ENCODE results near the gene SERPINE3.

The SERPINE3 gene

GRCh38 chr13:51339354-51339753 lies at the start of gene SERPINE3:
SERPINE3 (plus strand) TSS chr13:51339691; CDS start chr13:51341092, 1,401 bp downstream.
- DNase-seq, result no peak

- no peak for DNase-seq
These were observed 48.1 kb upstream of the SERPINE3 start for GRCh38 chr13:51291341-51291740.

- DNase-seq, result no peak
These were observed 47.4 kb upstream of the SERPINE3 start for GRCh38 chr13:51292000-51292565.

DNA sequence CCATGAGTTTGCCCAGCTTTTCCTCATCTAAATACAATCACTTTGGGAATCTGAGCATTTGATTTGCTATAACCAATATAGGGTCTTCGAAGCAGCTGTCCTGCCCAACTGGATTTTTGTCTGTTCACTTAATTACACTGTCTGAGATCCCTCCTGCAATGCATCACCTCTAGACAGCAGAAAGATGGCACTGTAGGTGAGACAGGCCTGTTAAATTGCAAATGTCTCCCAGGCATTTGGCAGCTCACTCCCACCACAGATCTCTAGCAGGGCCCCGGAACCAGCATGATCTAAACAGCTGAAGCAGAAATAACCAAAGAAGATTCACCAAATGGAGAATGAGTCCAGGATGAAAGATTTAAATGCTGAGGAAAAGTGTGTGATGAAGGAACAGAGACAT lies 41.9 kb upstream of the SERPINE3 start:
- DNase-seq, result no peak

- no peak for DNase-seq
These were observed 40.7 kb upstream of the SERPINE3 start for GRCh38 chr13:51298812-51299211.

DNA sequence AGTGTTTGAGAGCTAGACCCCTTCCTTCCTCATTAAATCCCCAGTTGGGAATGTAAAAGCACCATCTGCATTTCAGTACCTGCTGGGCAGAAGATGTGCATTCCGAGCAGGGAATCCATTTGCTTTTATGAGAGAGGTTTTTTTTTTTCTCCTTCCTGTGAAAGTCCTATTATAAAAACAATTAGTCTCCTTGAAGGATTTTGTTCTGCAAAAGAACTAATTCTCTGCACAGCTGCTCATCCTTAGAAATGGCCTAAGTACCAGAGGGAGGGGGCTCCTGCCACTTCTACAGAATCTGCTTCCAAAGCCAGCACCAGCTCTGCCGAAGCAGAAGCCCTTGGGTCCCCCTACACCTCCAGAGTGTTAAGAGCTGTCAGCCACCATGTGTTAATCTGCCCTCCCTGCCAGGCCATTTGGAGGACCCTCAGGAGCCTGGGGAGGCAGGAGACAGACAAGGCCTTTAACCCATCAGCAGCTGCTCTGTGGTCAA lies 36.4 kb upstream of the SERPINE3 start:
- no peak for DNase-seq

GRCh38 chr13:51303882-51304281 lies 35.6 kb upstream of the SERPINE3 start:
- DNase-seq, result no peak

GRCh38 chr13:51305271-51305967 lies 34.1 kb upstream of the SERPINE3 start:
- DNase-seq, result no peak

DNA sequence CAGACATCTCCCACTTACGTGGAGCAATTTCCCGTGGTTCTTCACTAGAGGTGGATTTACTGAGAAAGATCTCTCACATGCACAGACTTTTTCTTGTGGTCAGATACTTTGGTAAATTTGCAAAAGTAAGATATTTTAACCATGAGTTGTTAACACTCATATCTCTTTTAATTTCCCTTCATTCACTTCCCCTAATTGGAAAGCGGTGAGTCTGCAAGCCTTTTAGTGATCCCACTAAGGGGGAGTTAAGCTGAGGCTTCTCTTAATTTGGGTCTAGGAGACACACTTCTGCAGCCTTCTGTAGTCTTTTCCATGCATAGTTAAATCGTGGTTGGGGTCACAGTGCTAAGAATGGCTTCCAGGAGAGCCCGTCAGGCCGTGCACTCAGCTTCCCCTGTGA lies 30.7 kb upstream of the SERPINE3 start:
- no peak for DNase-seq

DNA sequence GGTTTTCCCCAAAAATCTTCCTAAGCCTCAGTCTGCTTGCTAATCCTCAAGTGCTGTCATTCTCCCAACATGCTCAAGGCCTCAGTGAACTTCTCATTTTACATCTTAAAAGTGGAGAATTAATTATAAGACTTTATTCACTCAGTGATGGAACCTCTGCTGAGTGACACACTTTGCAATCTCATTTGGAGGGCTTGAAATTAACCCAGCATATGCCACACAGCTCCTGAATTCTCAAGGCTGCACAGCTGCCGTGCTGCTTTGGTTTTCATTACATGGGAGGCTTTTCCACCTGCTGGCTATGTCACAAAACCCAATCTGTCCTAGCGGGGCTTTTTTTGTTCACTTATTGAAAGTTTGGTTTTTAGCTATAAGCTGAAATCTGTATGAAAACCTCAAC lies 28.3 kb upstream of the SERPINE3 start:
- DNase-seq, result no peak

- no peak for DNase-seq
These were observed 27.5 kb upstream of the SERPINE3 start for GRCh38 chr13:51311957-51312520.

DNA sequence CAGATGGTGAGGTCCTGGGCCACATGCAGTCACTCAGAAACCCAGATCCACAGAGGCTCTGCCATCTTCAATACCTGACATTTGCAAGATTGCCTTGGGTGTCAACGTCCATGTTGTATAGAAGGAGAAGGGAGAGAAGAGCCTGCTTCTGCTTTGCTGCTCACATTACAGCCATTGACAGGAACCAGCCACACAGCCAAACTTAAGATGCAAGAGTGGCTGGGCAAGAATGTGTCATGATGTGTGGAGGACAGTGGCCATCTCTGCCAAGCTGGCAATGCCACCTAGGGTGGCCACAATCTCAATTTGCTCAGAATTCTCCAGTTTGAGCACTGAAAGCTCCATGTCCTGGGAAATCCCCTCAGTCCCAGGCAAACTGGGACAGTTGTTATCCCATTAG lies 25.9 kb upstream of the SERPINE3 start:
- DNase-seq, result no peak

GRCh38 chr13:51317262-51317661 lies 22.2 kb upstream of the SERPINE3 start:
- DNase-seq, result no peak

DNA sequence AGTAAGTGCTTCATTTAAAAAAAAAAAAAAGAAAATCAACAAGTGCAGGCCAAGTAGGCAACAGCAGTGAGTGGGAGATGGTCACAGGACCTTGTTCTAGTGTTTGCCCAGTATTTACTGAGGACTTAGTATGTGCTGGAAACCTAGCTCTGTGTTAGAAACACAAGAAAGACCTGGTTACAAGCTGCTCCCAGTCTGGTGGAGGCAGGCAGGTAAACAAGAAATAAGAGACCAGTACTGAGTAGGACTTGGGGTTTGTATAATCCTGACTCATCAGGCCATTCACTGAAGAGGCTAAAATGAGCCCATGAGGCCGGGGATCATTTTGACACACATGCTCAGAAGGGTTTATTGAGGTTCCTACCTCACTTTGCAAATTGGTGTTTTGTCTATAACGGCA lies 21.5 kb upstream of the SERPINE3 start:
- no peak for DNase-seq

- no peak for DNase-seq
These were observed 20.6 kb upstream of the SERPINE3 start for GRCh38 chr13:51318876-51319275.

GRCh38 chr13:51321836-51322235 lies 17.7 kb upstream of the SERPINE3 start:
- no peak for DNase-seq

DNA sequence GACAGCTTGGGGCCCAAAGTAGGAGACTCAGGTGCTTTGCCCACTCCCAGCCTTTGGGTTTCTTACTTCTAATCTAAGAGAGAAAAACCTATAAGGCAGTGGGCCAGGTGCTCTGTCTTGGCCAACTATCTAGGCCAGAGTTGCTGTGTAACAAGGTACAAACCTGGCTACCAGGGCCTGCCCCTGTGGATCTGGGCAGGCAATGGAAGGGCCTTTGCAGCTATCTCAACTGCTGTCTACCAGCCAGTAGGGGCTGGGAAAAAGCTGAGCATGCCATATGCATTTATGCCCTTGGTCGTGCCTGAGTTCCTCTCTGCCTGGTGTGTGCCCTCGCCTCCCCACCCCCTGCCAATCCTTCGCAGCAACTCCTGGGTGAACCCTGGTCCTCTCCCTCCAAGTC lies 16.7 kb upstream of the SERPINE3 start:
- DNase-seq, result no peak

DNA sequence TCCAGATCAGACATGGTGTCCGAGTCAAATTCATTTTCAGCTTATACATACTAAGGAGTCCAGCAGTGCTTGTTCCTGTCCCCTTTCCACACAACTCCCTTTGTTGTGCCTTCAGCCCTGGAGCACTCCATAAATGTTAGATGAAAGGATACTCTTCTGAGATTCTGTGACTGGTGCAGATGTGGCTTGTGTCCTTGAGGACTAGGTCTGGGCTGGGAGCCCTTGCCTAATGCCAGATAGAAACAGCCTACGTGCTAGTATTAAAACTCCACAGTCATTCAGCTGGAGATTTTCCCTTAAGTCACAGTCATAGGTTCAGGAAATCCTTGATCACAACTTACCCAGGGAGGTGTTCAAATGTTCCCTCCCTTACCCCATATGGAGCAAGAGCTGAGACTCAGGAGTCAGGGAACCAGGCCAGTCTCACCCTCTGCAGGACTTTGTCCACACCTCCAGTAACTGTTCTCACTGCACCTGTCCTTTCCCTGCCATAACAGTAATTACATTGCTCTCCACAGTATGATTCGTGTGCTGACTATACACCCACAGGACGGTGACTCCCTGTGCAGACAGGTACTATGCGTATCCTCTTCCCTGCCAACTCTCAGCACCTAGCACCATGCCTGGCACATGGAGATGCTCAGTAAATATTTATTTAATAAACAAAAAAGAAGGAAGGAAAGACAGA lies 15.5 kb upstream of the SERPINE3 start:
- DNase-seq, result no peak

GRCh38 chr13:51324714-51325420 lies 14.6 kb upstream of the SERPINE3 start:
- no peak for DNase-seq

GRCh38 chr13:51325837-51326236 lies 13.7 kb upstream of the SERPINE3 start:
- DNase-seq, result no peak

DNA sequence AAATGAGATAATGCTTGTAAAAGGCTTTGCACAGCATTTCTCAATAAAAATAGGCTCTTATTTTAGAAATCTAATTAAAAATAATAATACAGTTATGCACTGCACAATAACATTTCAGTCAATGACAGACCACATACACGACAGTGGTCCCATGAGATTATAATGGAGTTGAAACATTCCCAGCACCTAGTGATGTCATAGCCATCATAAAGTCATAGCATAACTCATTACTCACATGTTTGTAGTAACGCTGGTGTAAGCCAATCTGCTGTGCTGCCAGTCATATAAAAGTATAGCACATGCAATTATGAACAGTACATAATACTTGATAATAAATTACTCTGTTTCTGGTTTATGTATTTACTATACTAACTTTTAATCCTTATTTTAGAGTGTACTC lies 12.7 kb upstream of the SERPINE3 start:
- no peak for DNase-seq

GRCh38 chr13:51327961-51328360 lies 11.5 kb upstream of the SERPINE3 start:
- no peak for DNase-seq

GRCh38 chr13:51328488-51328887 lies 11.0 kb upstream of the SERPINE3 start:
- no peak for DNase-seq

All from CD4-positive, alpha-beta T cell treated with Interleukin-12 subunit alpha and Interleukin-12 subunit beta, for 1 hour (primary cell).